Measurements from ENCODE around the gene ARID4A. TPM values are rescaled to one million over a fixed set of nuclear protein-coding genes. Genes with fewer than 3 reads are reported as not detected.

Gene ARID4A
- total and polyA plus RNA-seq, 2 of the 13 experiments (the other 11 are each of a cell fraction or from before 2014, with no cell fraction given), result 7.2 to 9.7 TPM

DNA sequence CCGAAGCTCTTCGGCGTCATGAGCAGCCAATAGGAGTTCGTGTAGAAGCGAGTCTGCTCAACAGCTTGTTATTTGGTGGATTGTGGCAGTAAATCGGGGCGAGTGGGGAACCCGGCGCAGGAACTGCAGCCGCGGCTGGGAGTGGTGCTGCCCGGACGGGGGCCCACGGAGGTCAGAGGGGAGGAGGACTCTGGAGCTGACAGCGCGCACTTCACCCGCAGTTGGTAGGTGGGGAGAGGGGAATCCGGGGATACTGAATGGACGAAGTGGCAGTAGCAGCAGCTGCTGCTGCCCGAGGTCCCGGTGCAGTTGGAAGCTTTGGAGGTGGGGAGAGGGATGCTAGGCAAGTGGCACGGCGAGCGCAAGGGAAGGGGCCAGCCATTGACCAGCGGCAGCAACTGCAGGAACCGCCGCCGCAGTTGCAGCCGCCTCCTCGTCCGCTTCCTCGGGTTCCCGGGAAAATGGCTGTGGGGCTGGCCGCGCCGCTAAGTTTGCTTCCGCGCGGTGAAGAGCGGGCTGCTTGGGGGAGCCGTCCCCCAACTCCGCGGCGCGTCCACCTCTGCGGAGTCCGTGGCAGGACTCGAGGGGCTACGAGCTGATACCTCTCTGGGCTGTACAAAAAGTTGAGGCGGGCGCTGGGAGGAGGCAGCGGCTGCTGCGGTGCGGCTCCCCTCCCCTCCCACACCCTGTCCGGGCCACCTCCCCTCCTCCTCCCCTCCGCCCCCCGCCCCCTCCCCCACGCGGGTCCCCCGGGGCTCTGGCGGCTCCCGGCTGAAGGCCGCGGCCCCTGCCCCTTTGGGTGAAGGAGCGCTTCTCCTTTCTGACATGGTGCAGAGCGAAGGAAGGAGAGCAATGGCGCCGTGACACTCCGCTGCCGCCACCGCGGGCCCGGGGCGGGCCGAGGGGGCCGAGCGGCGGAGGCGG, at the start of gene ARID4A (continued):
- TF ChIP-seq, protein P1, sequence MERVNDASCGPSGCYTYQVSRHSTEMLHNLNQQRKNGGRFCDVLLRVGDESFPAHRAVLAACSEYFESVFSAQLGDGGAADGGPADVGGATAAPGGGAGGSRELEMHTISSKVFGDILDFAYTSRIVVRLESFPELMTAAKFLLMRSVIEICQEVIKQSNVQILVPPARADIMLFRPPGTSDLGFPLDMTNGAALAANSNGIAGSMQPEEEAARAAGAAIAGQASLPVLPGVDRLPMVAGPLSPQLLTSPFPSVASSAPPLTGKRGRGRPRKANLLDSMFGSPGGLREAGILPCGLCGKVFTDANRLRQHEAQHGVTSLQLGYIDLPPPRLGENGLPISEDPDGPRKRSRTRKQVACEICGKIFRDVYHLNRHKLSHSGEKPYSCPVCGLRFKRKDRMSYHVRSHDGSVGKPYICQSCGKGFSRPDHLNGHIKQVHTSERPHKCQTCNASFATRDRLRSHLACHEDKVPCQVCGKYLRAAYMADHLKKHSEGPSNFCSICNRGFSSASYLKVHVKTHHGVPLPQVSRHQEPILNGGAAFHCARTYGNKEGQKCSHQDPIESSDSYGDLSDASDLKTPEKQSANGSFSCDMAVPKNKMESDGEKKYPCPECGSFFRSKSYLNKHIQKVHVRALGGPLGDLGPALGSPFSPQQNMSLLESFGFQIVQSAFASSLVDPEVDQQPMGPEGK (CRISPR knock-in tag; IDR thresholded peaks at IDR 0.05), result no peak
- TF ChIP-seq ZFX (CRISPR knock-in tag; IDR thresholded peaks at IDR 0.05; ENCODE audit: low read depth), result peak; percentile 32; the same call in 1 of the 2 replicates
- no peak for TF ChIP-seq DNMT1 (CRISPR knock-in tag; IDR thresholded peaks at IDR 0.05)
- TF ChIP-seq, protein P2, sequence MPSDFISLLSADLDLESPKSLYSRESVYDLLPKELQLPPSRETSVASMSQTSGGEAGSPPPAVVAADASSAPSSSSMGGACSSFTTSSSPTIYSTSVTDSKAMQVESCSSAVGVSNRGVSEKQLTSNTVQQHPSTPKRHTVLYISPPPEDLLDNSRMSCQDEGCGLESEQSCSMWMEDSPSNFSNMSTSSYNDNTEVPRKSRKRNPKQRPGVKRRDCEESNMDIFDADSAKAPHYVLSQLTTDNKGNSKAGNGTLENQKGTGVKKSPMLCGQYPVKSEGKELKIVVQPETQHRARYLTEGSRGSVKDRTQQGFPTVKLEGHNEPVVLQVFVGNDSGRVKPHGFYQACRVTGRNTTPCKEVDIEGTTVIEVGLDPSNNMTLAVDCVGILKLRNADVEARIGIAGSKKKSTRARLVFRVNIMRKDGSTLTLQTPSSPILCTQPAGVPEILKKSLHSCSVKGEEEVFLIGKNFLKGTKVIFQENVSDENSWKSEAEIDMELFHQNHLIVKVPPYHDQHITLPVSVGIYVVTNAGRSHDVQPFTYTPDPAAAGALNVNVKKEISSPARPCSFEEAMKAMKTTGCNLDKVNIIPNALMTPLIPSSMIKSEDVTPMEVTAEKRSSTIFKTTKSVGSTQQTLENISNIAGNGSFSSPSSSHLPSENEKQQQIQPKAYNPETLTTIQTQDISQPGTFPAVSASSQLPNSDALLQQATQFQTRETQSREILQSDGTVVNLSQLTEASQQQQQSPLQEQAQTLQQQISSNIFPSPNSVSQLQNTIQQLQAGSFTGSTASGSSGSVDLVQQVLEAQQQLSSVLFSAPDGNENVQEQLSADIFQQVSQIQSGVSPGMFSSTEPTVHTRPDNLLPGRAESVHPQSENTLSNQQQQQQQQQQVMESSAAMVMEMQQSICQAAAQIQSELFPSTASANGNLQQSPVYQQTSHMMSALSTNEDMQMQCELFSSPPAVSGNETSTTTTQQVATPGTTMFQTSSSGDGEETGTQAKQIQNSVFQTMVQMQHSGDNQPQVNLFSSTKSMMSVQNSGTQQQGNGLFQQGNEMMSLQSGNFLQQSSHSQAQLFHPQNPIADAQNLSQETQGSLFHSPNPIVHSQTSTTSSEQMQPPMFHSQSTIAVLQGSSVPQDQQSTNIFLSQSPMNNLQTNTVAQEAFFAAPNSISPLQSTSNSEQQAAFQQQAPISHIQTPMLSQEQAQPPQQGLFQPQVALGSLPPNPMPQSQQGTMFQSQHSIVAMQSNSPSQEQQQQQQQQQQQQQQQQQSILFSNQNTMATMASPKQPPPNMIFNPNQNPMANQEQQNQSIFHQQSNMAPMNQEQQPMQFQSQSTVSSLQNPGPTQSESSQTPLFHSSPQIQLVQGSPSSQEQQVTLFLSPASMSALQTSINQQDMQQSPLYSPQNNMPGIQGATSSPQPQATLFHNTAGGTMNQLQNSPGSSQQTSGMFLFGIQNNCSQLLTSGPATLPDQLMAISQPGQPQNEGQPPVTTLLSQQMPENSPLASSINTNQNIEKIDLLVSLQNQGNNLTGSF (CRISPR knock-in tag; IDR thresholded peaks at IDR 0.05), result no peak
- TF ChIP-seq ZFP1 (CRISPR knock-in tag; IDR thresholded peaks at IDR 0.05), result no peak
- TF ChIP-seq, protein P3, sequence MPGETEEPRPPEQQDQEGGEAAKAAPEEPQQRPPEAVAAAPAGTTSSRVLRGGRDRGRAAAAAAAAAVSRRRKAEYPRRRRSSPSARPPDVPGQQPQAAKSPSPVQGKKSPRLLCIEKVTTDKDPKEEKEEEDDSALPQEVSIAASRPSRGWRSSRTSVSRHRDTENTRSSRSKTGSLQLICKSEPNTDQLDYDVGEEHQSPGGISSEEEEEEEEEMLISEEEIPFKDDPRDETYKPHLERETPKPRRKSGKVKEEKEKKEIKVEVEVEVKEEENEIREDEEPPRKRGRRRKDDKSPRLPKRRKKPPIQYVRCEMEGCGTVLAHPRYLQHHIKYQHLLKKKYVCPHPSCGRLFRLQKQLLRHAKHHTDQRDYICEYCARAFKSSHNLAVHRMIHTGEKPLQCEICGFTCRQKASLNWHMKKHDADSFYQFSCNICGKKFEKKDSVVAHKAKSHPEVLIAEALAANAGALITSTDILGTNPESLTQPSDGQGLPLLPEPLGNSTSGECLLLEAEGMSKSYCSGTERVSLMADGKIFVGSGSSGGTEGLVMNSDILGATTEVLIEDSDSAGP (CRISPR knock-in tag; IDR thresholded peaks at IDR 0.05; ENCODE audit: borderline replicate concordance), result peak; percentile 47; the same call in 1 of the 2 replicates
- no peak for TF ChIP-seq ARNTL (CRISPR knock-in tag; IDR thresholded peaks at IDR 0.05)
- TF ChIP-seq, protein P4, sequence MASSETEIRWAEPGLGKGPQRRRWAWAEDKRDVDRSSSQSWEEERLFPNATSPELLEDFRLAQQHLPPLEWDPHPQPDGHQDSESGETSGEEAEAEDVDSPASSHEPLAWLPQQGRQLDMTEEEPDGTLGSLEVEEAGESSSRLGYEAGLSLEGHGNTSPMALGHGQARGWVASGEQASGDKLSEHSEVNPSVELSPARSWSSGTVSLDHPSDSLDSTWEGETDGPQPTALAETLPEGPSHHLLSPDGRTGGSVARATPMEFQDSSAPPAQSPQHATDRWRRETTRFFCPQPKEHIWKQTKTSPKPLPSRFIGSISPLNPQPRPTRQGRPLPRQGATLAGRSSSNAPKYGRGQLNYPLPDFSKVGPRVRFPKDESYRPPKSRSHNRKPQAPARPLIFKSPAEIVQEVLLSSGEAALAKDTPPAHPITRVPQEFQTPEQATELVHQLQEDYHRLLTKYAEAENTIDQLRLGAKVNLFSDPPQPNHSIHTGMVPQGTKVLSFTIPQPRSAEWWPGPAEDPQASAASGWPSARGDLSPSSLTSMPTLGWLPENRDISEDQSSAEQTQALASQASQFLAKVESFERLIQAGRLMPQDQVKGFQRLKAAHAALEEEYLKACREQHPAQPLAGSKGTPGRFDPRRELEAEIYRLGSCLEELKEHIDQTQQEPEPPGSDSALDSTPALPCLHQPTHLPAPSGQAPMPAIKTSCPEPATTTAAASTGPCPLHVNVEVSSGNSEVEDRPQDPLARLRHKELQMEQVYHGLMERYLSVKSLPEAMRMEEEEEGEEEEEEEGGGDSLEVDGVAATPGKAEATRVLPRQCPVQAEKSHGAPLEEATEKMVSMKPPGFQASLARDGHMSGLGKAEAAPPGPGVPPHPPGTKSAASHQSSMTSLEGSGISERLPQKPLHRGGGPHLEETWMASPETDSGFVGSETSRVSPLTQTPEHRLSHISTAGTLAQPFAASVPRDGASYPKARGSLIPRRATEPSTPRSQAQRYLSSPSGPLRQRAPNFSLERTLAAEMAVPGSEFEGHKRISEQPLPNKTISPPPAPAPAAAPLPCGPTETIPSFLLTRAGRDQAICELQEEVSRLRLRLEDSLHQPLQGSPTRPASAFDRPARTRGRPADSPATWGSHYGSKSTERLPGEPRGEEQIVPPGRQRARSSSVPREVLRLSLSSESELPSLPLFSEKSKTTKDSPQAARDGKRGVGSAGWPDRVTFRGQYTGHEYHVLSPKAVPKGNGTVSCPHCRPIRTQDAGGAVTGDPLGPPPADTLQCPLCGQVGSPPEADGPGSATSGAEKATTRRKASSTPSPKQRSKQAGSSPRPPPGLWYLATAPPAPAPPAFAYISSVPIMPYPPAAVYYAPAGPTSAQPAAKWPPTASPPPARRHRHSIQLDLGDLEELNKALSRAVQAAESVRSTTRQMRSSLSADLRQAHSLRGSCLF (CRISPR knock-in tag; IDR thresholded peaks at IDR 0.05; ENCODE audit: borderline replicate concordance), result no peak
- TF ChIP-seq ETV6 (CRISPR knock-in tag; conservative IDR thresholded peaks at IDR 0.05), result 0 out of 2 replicates have a peak, but pooled peaks have one; percentile 18
- no peak; the same call in 1 of the 2 replicates for TF ChIP-seq SPEN (CRISPR knock-in tag; IDR thresholded peaks at IDR 0.05; ENCODE audit: low read depth)
- TF ChIP-seq KMT2A (CRISPR knock-in tag; IDR thresholded peaks at IDR 0.05), result peak; percentile 24; the same call in 1 of the 2 replicates
- peak; percentile 23; the same call in 1 of the 2 replicates for TF ChIP-seq POLR2AphosphoS5 (IDR thresholded peaks at IDR 0.05; ENCODE audit: low read depth, low read length)

Measured in HepG2 (cell line).